ENCODE results near the gene GSG1L.

Gene GSG1L

DNA sequence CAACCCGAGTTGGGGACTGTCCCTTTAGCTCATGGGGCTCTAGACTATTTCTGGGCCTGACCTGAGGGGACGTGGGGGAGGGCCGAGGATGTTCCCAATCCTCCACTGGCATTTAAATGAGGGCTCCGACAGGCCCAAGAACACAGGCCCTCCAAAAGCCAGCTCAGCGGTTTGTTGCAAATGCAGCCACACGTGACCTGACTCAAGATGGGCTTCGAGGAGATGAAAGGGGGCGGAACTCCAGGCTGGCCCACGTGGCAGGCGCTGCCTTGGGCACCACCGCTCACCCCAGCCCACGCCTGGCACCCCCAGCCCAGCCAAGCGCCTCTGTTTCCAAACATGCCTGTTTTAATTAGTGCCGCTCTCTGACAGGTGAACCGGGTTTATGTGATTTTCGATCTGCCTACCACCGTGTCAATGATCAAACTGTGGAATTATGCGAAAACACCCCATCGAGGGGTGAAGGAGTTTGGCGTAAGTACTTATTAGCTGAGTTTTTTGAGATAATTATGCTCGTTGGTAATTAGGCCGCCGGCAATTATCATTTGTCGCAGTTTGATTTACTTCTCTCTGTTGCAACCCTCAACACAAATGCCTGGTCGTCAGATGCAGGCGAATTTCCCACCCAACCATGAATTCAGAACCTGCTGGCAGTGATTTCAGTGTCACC is 286.8 kb downstream of the GSG1L start:
- Histone ChIP-seq H4K20me1 (ENCODE audit: low read depth, low read length) (no peaks in the 10 kb centered on the region), H3F3A (ENCODE audit: insufficient read depth) (no peaks in the 10 kb centered on the region), H3K9me3 (ENCODE audit: insufficient read depth, low read length) (no peaks in the 10 kb centered on the region), H3K27ac (ENCODE audit: low read depth, low read length) (no peak overlapping the region), H3K9me2 (replicated peaks; ENCODE audit: insufficient read depth, low read length) (no peaks in the 10 kb centered on the region), H3K4me3 (ENCODE audit: insufficient read depth, low read length, poor library complexity, severe bottlenecking) (no peak overlapping the region), H2AFZ (ENCODE audit: low read depth, low read length, severe bottlenecking) (no peak overlapping the region), H3K79me2 (ENCODE audit: insufficient read depth, low read length) (no peaks in the 10 kb centered on the region), H3K27me3 (ENCODE audit: low read length) (no peaks in the 10 kb centered on the region), H3K9ac (ENCODE audit: low read length) (no peak overlapping the region), H3K36me3 (ENCODE audit: low read length) (no peaks in the 10 kb centered on the region), H3K4me2 (ENCODE audit: low read depth, low read length, poor library complexity, severe bottlenecking) (no peak overlapping the region)
- TF ChIP-seq EZH2phosphoT487 (conservative IDR thresholded peaks at IDR 0.05; ENCODE audit: low read length), result no peak
- TF ChIP-seq, protein P1, sequence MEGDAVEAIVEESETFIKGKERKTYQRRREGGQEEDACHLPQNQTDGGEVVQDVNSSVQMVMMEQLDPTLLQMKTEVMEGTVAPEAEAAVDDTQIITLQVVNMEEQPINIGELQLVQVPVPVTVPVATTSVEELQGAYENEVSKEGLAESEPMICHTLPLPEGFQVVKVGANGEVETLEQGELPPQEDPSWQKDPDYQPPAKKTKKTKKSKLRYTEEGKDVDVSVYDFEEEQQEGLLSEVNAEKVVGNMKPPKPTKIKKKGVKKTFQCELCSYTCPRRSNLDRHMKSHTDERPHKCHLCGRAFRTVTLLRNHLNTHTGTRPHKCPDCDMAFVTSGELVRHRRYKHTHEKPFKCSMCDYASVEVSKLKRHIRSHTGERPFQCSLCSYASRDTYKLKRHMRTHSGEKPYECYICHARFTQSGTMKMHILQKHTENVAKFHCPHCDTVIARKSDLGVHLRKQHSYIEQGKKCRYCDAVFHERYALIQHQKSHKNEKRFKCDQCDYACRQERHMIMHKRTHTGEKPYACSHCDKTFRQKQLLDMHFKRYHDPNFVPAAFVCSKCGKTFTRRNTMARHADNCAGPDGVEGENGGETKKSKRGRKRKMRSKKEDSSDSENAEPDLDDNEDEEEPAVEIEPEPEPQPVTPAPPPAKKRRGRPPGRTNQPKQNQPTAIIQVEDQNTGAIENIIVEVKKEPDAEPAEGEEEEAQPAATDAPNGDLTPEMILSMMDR (IDR thresholded peaks at IDR 0.05; ENCODE audit: insufficient read depth, low read length, poor library complexity, severe bottlenecking), result no peak

DNA sequence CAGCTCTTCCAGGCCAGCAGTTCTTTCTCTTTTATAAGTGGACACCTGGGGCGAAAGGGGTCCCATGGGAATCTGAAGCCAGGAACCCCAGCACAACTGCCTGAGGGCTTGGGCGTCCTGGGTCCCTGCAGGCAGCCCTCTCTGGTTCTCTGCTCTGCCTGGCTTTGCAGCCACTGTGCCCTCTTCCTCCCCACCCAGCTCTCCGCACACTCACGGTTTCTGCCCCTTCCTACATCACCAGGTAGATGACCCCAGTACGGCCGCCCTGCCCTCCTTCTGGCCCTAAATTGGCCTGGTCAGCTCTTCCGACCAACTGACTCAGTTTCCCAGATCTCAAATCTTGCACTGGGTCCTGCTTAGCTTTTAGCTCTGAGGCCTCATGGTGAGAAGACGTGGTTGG is 288.3 kb downstream of the GSG1L start:
- Histone ChIP-seq H3K9ac (ENCODE audit: low read length) (no peak overlapping the region), H4K20me1 (ENCODE audit: low read depth, low read length) (no peaks in the 10 kb centered on the region), H3K27ac (ENCODE audit: low read depth, low read length) (no peak overlapping the region), H2AFZ (ENCODE audit: low read depth, low read length, severe bottlenecking) (no peak overlapping the region), H3K4me2 (ENCODE audit: low read depth, low read length, poor library complexity, severe bottlenecking) (no peak overlapping the region), H3K79me2 (ENCODE audit: insufficient read depth, low read length) (no peaks in the 10 kb centered on the region), H3K9me2 (replicated peaks; ENCODE audit: insufficient read depth, low read length) (no peaks in the 10 kb centered on the region), H3K27me3 (ENCODE audit: low read length) (no peaks in the 10 kb centered on the region), H3F3A (ENCODE audit: insufficient read depth) (no peaks in the 10 kb centered on the region), H3K36me3 (ENCODE audit: low read length) (no peaks in the 10 kb centered on the region), H3K4me3 (ENCODE audit: insufficient read depth, low read length, poor library complexity, severe bottlenecking) (no peak overlapping the region), H3K9me3 (ENCODE audit: insufficient read depth, low read length) (no peaks in the 10 kb centered on the region)
- TF ChIP-seq, protein P1 (IDR thresholded peaks at IDR 0.05; ENCODE audit: insufficient read depth, low read length, poor library complexity, severe bottlenecking), result no peak
- TF ChIP-seq EZH2phosphoT487 (conservative IDR thresholded peaks at IDR 0.05; ENCODE audit: low read length), result no peak

DNA sequence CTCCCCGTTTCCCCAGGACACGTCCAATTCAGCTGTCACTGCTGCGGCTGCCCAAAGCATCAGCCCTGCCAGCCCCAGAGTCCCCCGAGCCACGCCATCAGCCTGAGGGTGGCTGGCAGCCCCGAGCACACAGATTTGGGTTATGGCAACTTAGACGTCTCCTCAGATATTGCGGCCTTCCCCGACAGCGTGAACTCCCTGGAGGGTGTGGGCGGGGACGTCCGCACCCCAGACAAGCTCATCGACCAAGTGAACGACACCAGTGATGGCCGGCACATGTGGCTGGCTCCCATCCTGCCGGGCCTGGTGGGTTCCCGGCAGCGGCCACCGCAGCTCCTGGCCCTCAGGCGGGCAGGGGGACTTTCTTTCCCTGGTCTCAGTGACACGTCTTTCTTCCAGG is 288.7 kb downstream of the GSG1L start:
- TF ChIP-seq EZH2phosphoT487 (conservative IDR thresholded peaks at IDR 0.05; ENCODE audit: low read length), result no peak
- TF ChIP-seq, protein P1 (IDR thresholded peaks at IDR 0.05; ENCODE audit: insufficient read depth, low read length, poor library complexity, severe bottlenecking), result no peak
- H2AFZ ChIP-seq (ENCODE audit: low read depth, low read length, severe bottlenecking), result no peak overlapping the region
- no peaks in the 10 kb centered on the region for H3K9me3 ChIP-seq (ENCODE audit: insufficient read depth, low read length)
- H3K4me2 ChIP-seq (ENCODE audit: low read depth, low read length, poor library complexity, severe bottlenecking), result no peak overlapping the region
- no peaks in the 10 kb centered on the region for H3F3A ChIP-seq (ENCODE audit: insufficient read depth)
- H3K9ac ChIP-seq (ENCODE audit: low read length), result no peak overlapping the region
- H3K9me2 ChIP-seq (replicated peaks; ENCODE audit: insufficient read depth, low read length), result no peaks in the 10 kb centered on the region
- no peaks in the 10 kb centered on the region for H3K27me3 ChIP-seq (ENCODE audit: low read length)
- H4K20me1 ChIP-seq (ENCODE audit: low read depth, low read length), result no peaks in the 10 kb centered on the region
- no peak overlapping the region for H3K27ac ChIP-seq (ENCODE audit: low read depth, low read length)
- H3K36me3 ChIP-seq (ENCODE audit: low read length), result no peaks in the 10 kb centered on the region
- no peaks in the 10 kb centered on the region for H3K79me2 ChIP-seq (ENCODE audit: insufficient read depth, low read length)
- no peak overlapping the region for H3K4me3 ChIP-seq (ENCODE audit: insufficient read depth, low read length, poor library complexity, severe bottlenecking)
